NT2/D1 (cell line): ENCODE measurements around the gene LRRC8E.

Experiments used
- SUZ12 ChIP-seq: IDR thresholded peaks from 2 replicates; pipeline ENCODE4 v1.6.1; 2011; ENCODE audit not compliant: insufficient read length, insufficient read depth; ENCODE audit errors: extremely low read depth
- YY1 ChIP-seq: IDR thresholded peaks from 2 replicates; pipeline ENCODE4 v1.6.1; 2011; ENCODE audit not compliant: insufficient read length, insufficient read depth
- ZNF274 ChIP-seq: IDR thresholded peaks from 2 replicates; pipeline ENCODE4 v1.6.1; 2011; ENCODE audit warnings: mild to moderate bottlenecking, low read depth, low read length

DNA sequence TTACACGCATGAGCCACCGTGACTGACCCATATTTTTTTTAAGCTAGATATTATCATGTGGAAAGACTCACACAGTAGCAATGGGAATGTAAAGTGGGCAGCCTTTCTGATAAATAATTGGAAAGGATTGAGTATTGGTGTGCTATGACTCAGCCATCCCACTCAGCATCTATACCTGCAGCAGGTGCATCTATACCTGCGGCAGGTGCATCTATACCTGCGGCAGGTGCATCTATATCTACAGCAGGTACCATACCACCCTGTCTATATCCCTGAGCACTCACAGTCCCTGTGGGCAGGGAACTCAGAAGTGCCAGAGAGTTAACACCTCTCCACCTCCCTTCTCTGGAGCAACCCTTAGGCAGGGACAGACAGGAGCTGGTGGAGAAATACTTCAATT is 5.2 kb upstream of the LRRC8E start:
- no peak for TF ChIP-seq YY1
- no peak for TF ChIP-seq ZNF274
- TF ChIP-seq SUZ12, result no peak
